H1 (cell line): ENCODE data around the gene DOK7. TPM values are rescaled to one million over a fixed set of nuclear protein-coding genes. Genes with fewer than 3 reads are reported as not detected.

Source experiments
- CREB1 ChIP-seq: IDR thresholded peaks from 2 replicates; pipeline ENCODE4 v1.6.1; 2012; ENCODE audit warnings: inconsistent platforms
- GTF2F1 ChIP-seq: IDR thresholded peaks from 2 replicates; pipeline ENCODE4 v1.6.1; 2012; ENCODE audit warnings: low read depth, low read length, improper control_type of control experiment, borderline replicate concordance
- RAD21 ChIP-seq, 2 experiments: IDR thresholded peaks in 1 of 2; conservative IDR thresholded peaks in 1 of 2; 2 replicates each; pipeline ENCODE4 v1.6.1; 2011; ENCODE audit warnings: low read depth in 2 of 2, low read length in 2 of 2, improper control_type of control experiment in 1 of 2, inconsistent platforms in 1 of 2, mild to moderate bottlenecking in 1 of 2, moderate library complexity in 1 of 2
- RXRA ChIP-seq: IDR thresholded peaks from 2 replicates; pipeline ENCODE4 v1.6.1; 2011; ENCODE audit warnings: low read depth, mild to moderate bottlenecking, low read length, moderate library complexity; ENCODE audit not compliant: insufficient read depth
- SP4 ChIP-seq: IDR thresholded peaks from 2 replicates; pipeline ENCODE4 v1.6.1; 2012; ENCODE audit warnings: low read length, inconsistent platforms
- polyA plus RNA-seq, 7 experiments: library from polyadenylated mRNA; depleted of rRNA in 3 of 7; stranded (reverse) in 5 of 7; unstranded in 2 of 7; fragments of >200 nt in 5 of 7; fragments of 200-250 nt in 2 of 7; gene quantifications; 1 replicate in 5 of 7; 2 replicates in 1 of 7; 4 replicates in 1 of 7; pipeline versions ENCODE4 v1.2.1 to v1.2.3, GENCODE V29; 2011 to 2013; ENCODE audit warnings: missing spikeins in 2 of 7, mixed read lengths in 2 of 7
- total RNA-seq: library from RNA; stranded (reverse); fragmentation: NEBNext Ultra II Directional; extraction: Animal tissue kit (Norgen Biotek cat#: 25700); gene quantifications from 2 replicates; pipeline ENCODE4 v1.2.1, GENCODE V29; 2021
- TF ChIP-seq, protein P1 (sequence below): IDR thresholded peaks from 2 replicates; pipeline ENCODE4 v1.6.1; 2012; ENCODE audit warnings: low read length, inconsistent platforms
- TF ChIP-seq, protein P2 (sequence below): fragments of 300-600 bp; sonication (generic); IDR thresholded peaks from 2 replicates; pipeline ENCODE4 v1.7.1; 2012; ENCODE audit warnings: low read length, moderate library complexity, mild to moderate bottlenecking, inconsistent platforms; ENCODE audit not compliant: insufficient replicate concordance

The DOK7 gene
- total and polyA plus RNA-seq, 2 of the 8 experiments (the other 6 are each of a cell fraction or from before 2014, with no cell fraction given): 0.32 TPM; not detected in 1

DNA sequence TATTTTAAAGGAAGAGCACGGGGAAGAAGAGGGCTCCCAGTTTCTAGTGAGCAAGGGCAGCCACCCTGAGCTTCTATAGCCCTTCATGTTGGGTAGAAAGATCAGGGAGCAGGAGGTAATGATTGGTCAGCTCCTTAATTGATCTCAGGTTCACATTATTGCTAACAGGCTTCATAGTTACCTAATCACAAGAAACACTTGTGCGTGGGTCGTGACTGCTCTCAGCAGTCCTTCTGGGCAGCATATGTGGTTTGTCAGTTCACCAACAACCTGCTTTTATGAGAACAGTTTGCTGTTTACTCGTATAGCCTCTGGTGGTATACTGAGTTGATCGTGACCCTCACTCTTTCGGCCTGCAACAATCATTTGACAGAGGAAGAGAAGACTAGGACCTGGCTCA is 4.7 kb upstream of the DOK7 start (continued):
- TF ChIP-seq, protein P1, sequence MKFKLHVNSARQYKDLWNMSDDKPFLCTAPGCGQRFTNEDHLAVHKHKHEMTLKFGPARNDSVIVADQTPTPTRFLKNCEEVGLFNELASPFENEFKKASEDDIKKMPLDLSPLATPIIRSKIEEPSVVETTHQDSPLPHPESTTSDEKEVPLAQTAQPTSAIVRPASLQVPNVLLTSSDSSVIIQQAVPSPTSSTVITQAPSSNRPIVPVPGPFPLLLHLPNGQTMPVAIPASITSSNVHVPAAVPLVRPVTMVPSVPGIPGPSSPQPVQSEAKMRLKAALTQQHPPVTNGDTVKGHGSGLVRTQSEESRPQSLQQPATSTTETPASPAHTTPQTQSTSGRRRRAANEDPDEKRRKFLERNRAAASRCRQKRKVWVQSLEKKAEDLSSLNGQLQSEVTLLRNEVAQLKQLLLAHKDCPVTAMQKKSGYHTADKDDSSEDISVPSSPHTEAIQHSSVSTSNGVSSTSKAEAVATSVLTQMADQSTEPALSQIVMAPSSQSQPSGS: no peak
- TF ChIP-seq CREB1 (no peak), GTF2F1 (no peak), RXRA (no peak), RAD21 (IDR thresholded peaks at IDR 0.05 in 1 of 2, conservative IDR thresholded peaks at IDR 0.05 in 1 of 2; ENCODE audit: low read depth in 2 of 2, low read length in 2 of 2) (no peak), SP4 (no peak)
- TF ChIP-seq, protein P2, sequence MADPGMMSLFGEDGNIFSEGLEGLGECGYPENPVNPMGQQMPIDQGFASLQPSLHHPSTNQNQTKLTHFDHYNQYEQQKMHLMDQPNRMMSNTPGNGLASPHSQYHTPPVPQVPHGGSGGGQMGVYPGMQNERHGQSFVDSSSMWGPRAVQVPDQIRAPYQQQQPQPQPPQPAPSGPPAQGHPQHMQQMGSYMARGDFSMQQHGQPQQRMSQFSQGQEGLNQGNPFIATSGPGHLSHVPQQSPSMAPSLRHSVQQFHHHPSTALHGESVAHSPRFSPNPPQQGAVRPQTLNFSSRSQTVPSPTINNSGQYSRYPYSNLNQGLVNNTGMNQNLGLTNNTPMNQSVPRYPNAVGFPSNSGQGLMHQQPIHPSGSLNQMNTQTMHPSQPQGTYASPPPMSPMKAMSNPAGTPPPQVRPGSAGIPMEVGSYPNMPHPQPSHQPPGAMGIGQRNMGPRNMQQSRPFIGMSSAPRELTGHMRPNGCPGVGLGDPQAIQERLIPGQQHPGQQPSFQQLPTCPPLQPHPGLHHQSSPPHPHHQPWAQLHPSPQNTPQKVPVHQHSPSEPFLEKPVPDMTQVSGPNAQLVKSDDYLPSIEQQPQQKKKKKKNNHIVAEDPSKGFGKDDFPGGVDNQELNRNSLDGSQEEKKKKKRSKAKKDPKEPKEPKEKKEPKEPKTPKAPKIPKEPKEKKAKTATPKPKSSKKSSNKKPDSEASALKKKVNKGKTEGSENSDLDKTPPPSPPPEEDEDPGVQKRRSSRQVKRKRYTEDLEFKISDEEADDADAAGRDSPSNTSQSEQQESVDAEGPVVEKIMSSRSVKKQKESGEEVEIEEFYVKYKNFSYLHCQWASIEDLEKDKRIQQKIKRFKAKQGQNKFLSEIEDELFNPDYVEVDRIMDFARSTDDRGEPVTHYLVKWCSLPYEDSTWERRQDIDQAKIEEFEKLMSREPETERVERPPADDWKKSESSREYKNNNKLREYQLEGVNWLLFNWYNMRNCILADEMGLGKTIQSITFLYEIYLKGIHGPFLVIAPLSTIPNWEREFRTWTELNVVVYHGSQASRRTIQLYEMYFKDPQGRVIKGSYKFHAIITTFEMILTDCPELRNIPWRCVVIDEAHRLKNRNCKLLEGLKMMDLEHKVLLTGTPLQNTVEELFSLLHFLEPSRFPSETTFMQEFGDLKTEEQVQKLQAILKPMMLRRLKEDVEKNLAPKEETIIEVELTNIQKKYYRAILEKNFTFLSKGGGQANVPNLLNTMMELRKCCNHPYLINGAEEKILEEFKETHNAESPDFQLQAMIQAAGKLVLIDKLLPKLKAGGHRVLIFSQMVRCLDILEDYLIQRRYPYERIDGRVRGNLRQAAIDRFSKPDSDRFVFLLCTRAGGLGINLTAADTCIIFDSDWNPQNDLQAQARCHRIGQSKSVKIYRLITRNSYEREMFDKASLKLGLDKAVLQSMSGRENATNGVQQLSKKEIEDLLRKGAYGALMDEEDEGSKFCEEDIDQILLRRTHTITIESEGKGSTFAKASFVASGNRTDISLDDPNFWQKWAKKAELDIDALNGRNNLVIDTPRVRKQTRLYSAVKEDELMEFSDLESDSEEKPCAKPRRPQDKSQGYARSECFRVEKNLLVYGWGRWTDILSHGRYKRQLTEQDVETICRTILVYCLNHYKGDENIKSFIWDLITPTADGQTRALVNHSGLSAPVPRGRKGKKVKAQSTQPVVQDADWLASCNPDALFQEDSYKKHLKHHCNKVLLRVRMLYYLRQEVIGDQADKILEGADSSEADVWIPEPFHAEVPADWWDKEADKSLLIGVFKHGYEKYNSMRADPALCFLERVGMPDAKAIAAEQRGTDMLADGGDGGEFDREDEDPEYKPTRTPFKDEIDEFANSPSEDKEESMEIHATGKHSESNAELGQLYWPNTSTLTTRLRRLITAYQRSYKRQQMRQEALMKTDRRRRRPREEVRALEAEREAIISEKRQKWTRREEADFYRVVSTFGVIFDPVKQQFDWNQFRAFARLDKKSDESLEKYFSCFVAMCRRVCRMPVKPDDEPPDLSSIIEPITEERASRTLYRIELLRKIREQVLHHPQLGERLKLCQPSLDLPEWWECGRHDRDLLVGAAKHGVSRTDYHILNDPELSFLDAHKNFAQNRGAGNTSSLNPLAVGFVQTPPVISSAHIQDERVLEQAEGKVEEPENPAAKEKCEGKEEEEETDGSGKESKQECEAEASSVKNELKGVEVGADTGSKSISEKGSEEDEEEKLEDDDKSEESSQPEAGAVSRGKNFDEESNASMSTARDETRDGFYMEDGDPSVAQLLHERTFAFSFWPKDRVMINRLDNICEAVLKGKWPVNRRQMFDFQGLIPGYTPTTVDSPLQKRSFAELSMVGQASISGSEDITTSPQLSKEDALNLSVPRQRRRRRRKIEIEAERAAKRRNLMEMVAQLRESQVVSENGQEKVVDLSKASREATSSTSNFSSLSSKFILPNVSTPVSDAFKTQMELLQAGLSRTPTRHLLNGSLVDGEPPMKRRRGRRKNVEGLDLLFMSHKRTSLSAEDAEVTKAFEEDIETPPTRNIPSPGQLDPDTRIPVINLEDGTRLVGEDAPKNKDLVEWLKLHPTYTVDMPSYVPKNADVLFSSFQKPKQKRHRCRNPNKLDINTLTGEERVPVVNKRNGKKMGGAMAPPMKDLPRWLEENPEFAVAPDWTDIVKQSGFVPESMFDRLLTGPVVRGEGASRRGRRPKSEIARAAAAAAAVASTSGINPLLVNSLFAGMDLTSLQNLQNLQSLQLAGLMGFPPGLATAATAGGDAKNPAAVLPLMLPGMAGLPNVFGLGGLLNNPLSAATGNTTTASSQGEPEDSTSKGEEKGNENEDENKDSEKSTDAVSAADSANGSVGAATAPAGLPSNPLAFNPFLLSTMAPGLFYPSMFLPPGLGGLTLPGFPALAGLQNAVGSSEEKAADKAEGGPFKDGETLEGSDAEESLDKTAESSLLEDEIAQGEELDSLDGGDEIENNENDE: no peak
